ENCODE data around the gene LGALS14. TPM values are rescaled to one million over a fixed set of nuclear protein-coding genes. Genes with fewer than 3 reads are reported as not detected.
A peak's percentile ranks its signal among the peaks of the same experiment; 100 is the strongest.

The LGALS14 gene
- total RNA-seq, 2 donors from 2014 or later = not detected

DNA sequence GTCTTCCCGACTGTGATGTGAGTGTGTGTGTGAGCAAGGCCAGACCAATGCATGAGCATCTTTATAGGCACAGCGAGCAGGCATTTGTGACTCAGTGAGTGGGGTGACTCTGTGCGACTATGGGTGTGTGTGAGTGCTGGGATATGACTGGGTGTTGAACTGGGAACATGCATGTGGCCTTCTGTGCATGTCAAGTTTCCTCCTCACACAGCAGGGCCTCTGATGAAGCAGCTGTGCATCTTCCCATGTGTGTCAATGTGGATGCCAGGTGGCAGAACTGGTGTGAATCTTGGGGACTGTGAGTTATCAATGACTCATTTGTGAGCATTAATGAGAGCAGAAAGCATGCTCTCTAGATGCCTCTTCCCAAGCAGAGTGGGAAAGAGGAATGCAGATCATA, 12.1 kb upstream of the LGALS14 start:
- Histone ChIP-seq H3K27ac (no peak overlapping the region), H3K27me3 (replicated peaks; ENCODE audit: insufficient read depth) (no peaks in the 10 kb centered on the region), H3K36me3 (no peaks in the 10 kb centered on the region), H3K4me3 (no peak overlapping the region), H3K9me3 (no peaks in the 10 kb centered on the region), H3K4me1 (replicated peaks) (no peaks in the 10 kb centered on the region)
- intact Hi-C loops (cut with DNase I) = no loop called here
- DNase-seq (ENCODE audit: low spot score) = no peak
- TF ChIP-seq, protein P1, sequence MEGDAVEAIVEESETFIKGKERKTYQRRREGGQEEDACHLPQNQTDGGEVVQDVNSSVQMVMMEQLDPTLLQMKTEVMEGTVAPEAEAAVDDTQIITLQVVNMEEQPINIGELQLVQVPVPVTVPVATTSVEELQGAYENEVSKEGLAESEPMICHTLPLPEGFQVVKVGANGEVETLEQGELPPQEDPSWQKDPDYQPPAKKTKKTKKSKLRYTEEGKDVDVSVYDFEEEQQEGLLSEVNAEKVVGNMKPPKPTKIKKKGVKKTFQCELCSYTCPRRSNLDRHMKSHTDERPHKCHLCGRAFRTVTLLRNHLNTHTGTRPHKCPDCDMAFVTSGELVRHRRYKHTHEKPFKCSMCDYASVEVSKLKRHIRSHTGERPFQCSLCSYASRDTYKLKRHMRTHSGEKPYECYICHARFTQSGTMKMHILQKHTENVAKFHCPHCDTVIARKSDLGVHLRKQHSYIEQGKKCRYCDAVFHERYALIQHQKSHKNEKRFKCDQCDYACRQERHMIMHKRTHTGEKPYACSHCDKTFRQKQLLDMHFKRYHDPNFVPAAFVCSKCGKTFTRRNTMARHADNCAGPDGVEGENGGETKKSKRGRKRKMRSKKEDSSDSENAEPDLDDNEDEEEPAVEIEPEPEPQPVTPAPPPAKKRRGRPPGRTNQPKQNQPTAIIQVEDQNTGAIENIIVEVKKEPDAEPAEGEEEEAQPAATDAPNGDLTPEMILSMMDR (IDR thresholded peaks at IDR 0.05) = no peak
- WGBS = 77% methylated on average over 3 of the region's 3 CpGs

DNA sequence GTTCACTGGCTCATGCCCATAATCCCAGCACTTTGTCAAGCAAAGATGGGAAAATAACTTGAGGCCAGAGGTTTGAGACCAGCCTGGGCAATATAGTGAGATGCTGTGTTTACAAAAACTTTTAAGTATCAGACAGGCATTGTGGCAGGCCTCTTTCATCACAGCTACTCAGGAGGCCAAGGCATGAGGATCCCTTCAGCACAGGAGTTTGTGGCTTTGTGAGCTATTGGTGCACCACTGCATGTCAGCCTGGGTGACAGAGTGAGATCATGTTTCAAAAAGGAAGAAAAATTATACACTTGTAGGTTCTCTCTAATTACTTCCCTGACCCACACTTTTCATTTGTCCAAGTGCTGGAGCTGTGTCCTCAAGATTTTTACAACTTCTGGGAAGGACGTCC, 11.5 kb upstream of the LGALS14 start:
- WGBS = 48% methylated on average over 1 of the region's 1 CpG
- H3K27me3 ChIP-seq (replicated peaks; ENCODE audit: insufficient read depth) = no peaks in the 10 kb centered on the region
- TF ChIP-seq POLR2A (IDR thresholded peaks at IDR 0.05) = no peak
- TF ChIP-seq, protein P1 (IDR thresholded peaks at IDR 0.05) = no peak
- no peak for TF ChIP-seq POLR2AphosphoS5 (IDR thresholded peaks at IDR 0.05)
- no peaks in the 10 kb centered on the region for H3K36me3 ChIP-seq
- H3K4me3 ChIP-seq = no peak overlapping the region
- H3K4me1 ChIP-seq (replicated peaks) = no peaks in the 10 kb centered on the region
- no peak overlapping the region for H3K27ac ChIP-seq
- no peak for DNase-seq (ENCODE audit: low spot score)
- intact Hi-C loops (cut with DNase I) = no loop called here
- no peaks in the 10 kb centered on the region for H3K9me3 ChIP-seq

DNA sequence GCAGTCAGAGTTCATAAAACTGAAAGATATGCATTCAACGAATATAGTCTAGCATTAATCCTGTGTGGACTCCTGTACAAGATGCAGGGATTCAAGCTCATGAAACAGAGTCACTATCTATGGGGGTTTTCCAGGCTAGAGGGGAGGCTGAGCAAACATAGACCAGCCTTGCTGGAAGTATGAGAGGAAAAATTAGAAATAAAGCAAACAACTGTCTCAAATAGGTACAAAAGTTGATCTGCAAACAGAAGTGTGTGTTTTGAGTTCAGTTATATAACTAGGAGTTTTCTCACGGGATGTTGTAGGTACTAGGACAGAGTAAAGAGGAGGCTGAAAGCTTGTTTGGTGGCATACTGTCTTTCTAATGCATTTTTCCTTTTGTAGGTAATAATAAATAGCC, 8.5 kb upstream of the LGALS14 start:
- Histone ChIP-seq H3K27me3 (replicated peaks; ENCODE audit: insufficient read depth) (no peaks in the 10 kb centered on the region), H3K27ac (no peak overlapping the region), H3K4me1 (replicated peaks) (no peaks in the 10 kb centered on the region), H3K9me3 (no peaks in the 10 kb centered on the region), H3K4me3 (no peak overlapping the region), H3K36me3 (no peaks in the 10 kb centered on the region)
- WGBS = 71% methylated on average over 2 of the region's 2 CpGs
- DNase-seq (ENCODE audit: low spot score) = no peak
- TF ChIP-seq POLR2AphosphoS5 (IDR thresholded peaks at IDR 0.05) (no peak), POLR2A (IDR thresholded peaks at IDR 0.05) (no peak)
- TF ChIP-seq, protein P1 (IDR thresholded peaks at IDR 0.05) = no peak
- intact Hi-C loops (cut with DNase I) = no loop called here

DNA sequence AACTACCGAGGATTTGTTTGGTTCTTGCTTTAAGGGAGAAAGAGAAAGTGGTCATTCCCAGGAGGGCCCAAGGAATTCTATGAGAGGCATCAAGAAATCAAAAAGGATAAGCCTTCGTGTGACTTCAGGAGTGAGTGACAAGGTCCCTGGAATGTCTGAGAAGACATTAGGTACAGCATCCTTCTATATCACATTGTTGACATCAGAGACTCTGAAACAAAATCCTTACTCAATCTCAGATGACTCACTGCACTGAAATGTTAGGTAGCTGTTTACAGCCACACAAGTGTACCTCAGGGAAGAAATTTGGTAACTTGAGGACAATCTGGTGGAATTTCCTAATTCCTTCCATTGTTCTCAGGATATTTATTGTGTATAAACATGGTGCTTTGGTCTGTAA, 7.9 kb upstream of the LGALS14 start:
- H3K36me3 ChIP-seq = no peaks in the 10 kb centered on the region
- TF ChIP-seq, protein P1 (IDR thresholded peaks at IDR 0.05) = no peak
- TF ChIP-seq POLR2A (IDR thresholded peaks at IDR 0.05) (no peak), POLR2AphosphoS5 (IDR thresholded peaks at IDR 0.05) (peak; percentile 40)
- intact Hi-C loops (cut with DNase I) = no loop called here
- no peaks in the 10 kb centered on the region for H3K27me3 ChIP-seq (replicated peaks; ENCODE audit: insufficient read depth)
- H3K4me3 ChIP-seq = no peak overlapping the region
- H3K27ac ChIP-seq = no peak overlapping the region
- no peaks in the 10 kb centered on the region for H3K9me3 ChIP-seq
- no peaks in the 10 kb centered on the region for H3K4me1 ChIP-seq (replicated peaks)
- 61% methylated on average over 2 of the region's 2 CpGs for WGBS
- DNase-seq (ENCODE audit: low spot score) = no peak

DNA sequence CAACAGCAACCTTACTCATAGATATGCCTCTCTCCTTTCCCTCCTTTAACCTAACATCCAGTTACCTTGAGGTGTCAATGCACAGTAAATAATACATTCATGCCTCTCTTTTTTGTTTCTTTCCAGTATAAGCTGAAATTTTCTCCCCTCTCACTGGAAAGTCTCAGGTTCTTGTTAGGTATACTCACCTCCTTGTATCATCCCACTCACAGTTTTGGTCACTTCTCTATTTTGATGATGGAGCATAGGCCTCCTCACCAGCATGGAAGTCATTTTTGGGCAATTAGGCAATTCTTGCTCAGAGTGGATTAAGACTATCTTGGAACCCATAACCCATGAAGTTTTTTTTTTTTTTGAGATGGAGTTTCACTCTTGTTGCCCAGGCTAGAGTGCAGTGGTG, 5.7 kb upstream of the LGALS14 start:
- no peaks in the 10 kb centered on the region for H3K36me3 ChIP-seq
- TF ChIP-seq POLR2A (IDR thresholded peaks at IDR 0.05) (no peak), POLR2AphosphoS5 (IDR thresholded peaks at IDR 0.05) (no peak)
- TF ChIP-seq, protein P1 (IDR thresholded peaks at IDR 0.05) = no peak
- H3K27ac ChIP-seq = no peak overlapping the region
- intact Hi-C loops (cut with DNase I) = no loop called here
- no peak for DNase-seq (ENCODE audit: low spot score)
- no peaks in the 10 kb centered on the region for H3K9me3 ChIP-seq
- no peak overlapping the region for H3K4me3 ChIP-seq
- H3K4me1 ChIP-seq (replicated peaks) = no peaks in the 10 kb centered on the region
- no peaks in the 10 kb centered on the region for H3K27me3 ChIP-seq (replicated peaks; ENCODE audit: insufficient read depth)
